ENCODE results near the gene TNMD.

The TNMD gene

GRCh38 chrX:100648458-100649417 lies 64.0 kb downstream of the TNMD start:
- no peak for DNase-seq (ENCODE audit: extremely low spot score)
- ChIA-PET CTCF (no interaction called here), POLR2A (no interaction called here)
- no peak for TF ChIP-seq CTCF (IDR thresholded peaks at IDR 0.05; ENCODE audit: control extremely low read depth, extremely low read depth, low read depth, missing control alignments)
